HG03108 (cell line): ENCODE measurements around the gene RGS6.

Source experiments
- ATAC-seq: cut with Tn5 transposase; IDR thresholded peaks from one replicate; pipeline ENCODE4 v1.9.1; 2021; ENCODE audit warnings: moderate library complexity; ENCODE audit not compliant: unreplicated experiment

RGS6 gene

GRCh38 chr14:72237722-72238666 is 305.8 kb downstream of the RGS6 start:
- no peak for ATAC-seq

GRCh38 chr14:72243309-72244293 is 311.4 kb downstream of the RGS6 start:
- no peak for ATAC-seq

- no peak for ATAC-seq
Observed at GRCh38 chr14:72247896-72248465, 315.8 kb downstream of the RGS6 start.

- no peak for ATAC-seq
Observed at GRCh38 chr14:72253503-72253902, 321.3 kb downstream of the RGS6 start.

- no peak for ATAC-seq
Observed at GRCh38 chr14:72254202-72254936, 322.1 kb downstream of the RGS6 start.

GRCh38 chr14:72254937-72255472 is 322.8 kb downstream of the RGS6 start:
- ATAC-seq = no peak

- no peak for ATAC-seq
Observed at GRCh38 chr14:72256055-72256454, 323.8 kb downstream of the RGS6 start.

- no peak for ATAC-seq
Observed at GRCh38 chr14:72261068-72261467, 328.8 kb downstream of the RGS6 start.

GRCh38 chr14:72262771-72263170 is 330.5 kb downstream of the RGS6 start:
- no peak for ATAC-seq

GRCh38 chr14:72264716-72265115 is 332.5 kb downstream of the RGS6 start:
- no peak for ATAC-seq

- no peak for ATAC-seq
Observed at GRCh38 chr14:72270147-72270727, 338.0 kb downstream of the RGS6 start.

GRCh38 chr14:72270749-72271148 is 338.5 kb downstream of the RGS6 start:
- ATAC-seq = no peak

GRCh38 chr14:72275242-72275641 is 343.0 kb downstream of the RGS6 start:
- no peak for ATAC-seq

GRCh38 chr14:72278316-72278715 is 346.1 kb downstream of the RGS6 start:
- no peak for ATAC-seq

- no peak for ATAC-seq
Observed at GRCh38 chr14:72284176-72284575, 351.9 kb downstream of the RGS6 start.

- no peak for ATAC-seq
Observed at GRCh38 chr14:72290241-72290640, 358.0 kb downstream of the RGS6 start.

- ATAC-seq = no peak
Observed at GRCh38 chr14:72291908-72292688, 359.9 kb downstream of the RGS6 start.

- ATAC-seq = no peak
Observed at GRCh38 chr14:72292689-72293024, 360.4 kb downstream of the RGS6 start.

GRCh38 chr14:72301352-72301751 is 369.1 kb downstream of the RGS6 start:
- no peak for ATAC-seq
